ENCODE data around the gene LAMTOR2. TPM values are rescaled to one million over a fixed set of nuclear protein-coding genes. Genes with fewer than 3 reads are reported as not detected.

The LAMTOR2 gene
- total and polyA plus RNA-seq, 2 of the 4 experiments (the other 2 are of a cell fraction), result 50.0 to 89.0 TPM

GRCh38 chr1:156097499-156098178 lies 43.1 kb downstream of the LAMTOR2 start:
- H2BK5ac ChIP-seq (ENCODE audit: low read depth, low read length, poor library complexity, severe bottlenecking), result no peak overlapping the region
- 83% methylated on average over 1 of the region's 9 CpGs; no CpG with 5 or more reads in 1 of the 2 experiments for WGBS, 2 experiments (ENCODE audit: extremely low coverage in 2 of 2, insufficient read length in 1 of 2)
- ChIA-PET POLR2A (ENCODE audit: unreplicated experiment) (interaction anchor here (2.0 kb wide), 1 partner anchor 32 kb away, joined by 8 read pairs; no protein-coding TSS in a partner anchor), CTCF (interaction anchor here (1.1 to 5.6 kb wide), 4 partner anchors 25 to 127 kb away, joined by 5 to 64 read pairs (median 8); partner anchors contain the start of gene PMF1)
- 0 out of 2 replicates have a peak overlapping the region, but pooled peaks have one; percentile 19 for H3K14ac ChIP-seq (replicated peaks; ENCODE audit: low read depth, low read length)
- H3K79me1 ChIP-seq (ENCODE audit: low read depth in 1 of 2, low read length in 2 of 2), result peaks cover 19 to 62% of the 10 kb centered on the region in 2 experiments
- intact Hi-C loops (cut with micrococcal nuclease), result loop anchor here (2.0 to 10.0 kb wide), 2 partner anchors 43 to 217 kb away; no protein-coding TSS in a partner anchor
- H3K4me1 ChIP-seq (ENCODE audit: control insufficient read depth, insufficient read depth, low read length), result peaks cover 17% of the 10 kb centered on the region
- peak overlapping the region; percentile 98 for H4K91ac ChIP-seq (ENCODE audit: insufficient read depth, low read depth, low read length)
- DNase-seq, result no peak
- H4K5ac ChIP-seq (ENCODE audit: low read depth, low read length), result peak overlapping the region; percentile 1; the same call in 1 of the 2 replicates
- H2AK5ac ChIP-seq (ENCODE audit: low read depth, low read length), result peak overlapping the region; percentile 97
- H4K8ac ChIP-seq (ENCODE audit: low read depth in 2 of 2, low read length in 2 of 2), result peak overlapping the region; percentile 93; a peak in 3 of 4 replicates
- no peaks in the 10 kb centered on the region for H3K9me3 ChIP-seq (ENCODE audit: control insufficient read depth, insufficient read depth, low read length)
- peak overlapping the region; percentile 90 for H2BK120ac ChIP-seq (ENCODE audit: low read depth, low read length)
- no peak overlapping the region for H3K4me3 ChIP-seq (ENCODE audit: insufficient read depth, low read depth, low read length)
- BruUV-seq (replicated peaks), result no TSS peak
- no peak overlapping the region for H3K18ac ChIP-seq (ENCODE audit: low read depth, low read length)
- in situ Hi-C loops (cut with MboI; ENCODE audit: low sequenced_read_pairs), result loop anchor here (5.0 kb wide), 2 partner anchors 35 to 220 kb away; no protein-coding TSS in a partner anchor
- ATAC-seq (ENCODE audit: low read depth), result no peak
- no peak overlapping the region for H3K56ac ChIP-seq (ENCODE audit: extremely low read depth, insufficient read depth, low read length)
- H3K27ac ChIP-seq (ENCODE audit: insufficient read depth, low read length), result no peak overlapping the region
- no peaks in the 10 kb centered on the region for H3K27me3 ChIP-seq (ENCODE audit: control insufficient read depth, insufficient read depth, low read length)
- no peak overlapping the region for H3K9ac ChIP-seq (ENCODE audit: low read depth, low read length)
- peaks cover 22% of the 10 kb centered on the region for H3K9me1 ChIP-seq (ENCODE audit: insufficient read depth, low read length)
- H2BK20ac ChIP-seq (ENCODE audit: low read depth, low read length), result peak overlapping the region; percentile 92
- no peak overlapping the region for H3K4me2 ChIP-seq (ENCODE audit: low read depth, low read length)
- dilution Hi-C loops (cut with HindIII; ENCODE audit: low sequenced_read_pairs, unreplicated experiment), result no loop called here
- TF ChIP-seq SMC3 (IDR thresholded peaks at IDR 0.05; ENCODE audit: low read depth, low read length) (no peak), USF2 (IDR thresholded peaks at IDR 0.05; ENCODE audit: low read depth, low read length) (no peak), FOS (IDR thresholded peaks at IDR 0.05; ENCODE audit: low read depth, low read length) (no peak), MXI1 (IDR thresholded peaks at IDR 0.05; ENCODE audit: borderline replicate concordance, low read depth, low read length) (no peak), RAD21 (IDR thresholded peaks at IDR 0.05; ENCODE audit: low read length) (no peak), POLR2A (IDR thresholded peaks at IDR 0.05; ENCODE audit: low read depth, low read length) (no peak), MAZ (IDR thresholded peaks at IDR 0.05; ENCODE audit: borderline replicate concordance, low read depth, low read length) (no peak), MAFK (IDR thresholded peaks at IDR 0.05; ENCODE audit: low read depth, low read length) (no peak), RCOR1 (IDR thresholded peaks at IDR 0.05; ENCODE audit: insufficient replicate concordance, low read length) (no peak), NFE2L2 (IDR thresholded peaks at IDR 0.05; ENCODE audit: low read depth, low read length) (no peak), CTCF (conservative IDR thresholded peaks at IDR 0.05; ENCODE audit: low read depth, low read length) (no peak), ELK1 (IDR thresholded peaks at IDR 0.05; ENCODE audit: borderline replicate concordance, low read depth, low read length) (no peak), CHD1 (IDR thresholded peaks at IDR 0.05; ENCODE audit: low read depth, low read length) (no peak), RFX5 (IDR thresholded peaks at IDR 0.05; ENCODE audit: low read depth, low read length) (no peak)
- H3K36me3 ChIP-seq (ENCODE audit: control insufficient read depth, insufficient read depth, low read length), result peaks cover 6% of the 10 kb centered on the region; the same call in 1 of the 2 replicates
- H2AFZ ChIP-seq (replicated peaks; ENCODE audit: low read length, poor library complexity), result no peak overlapping the region
- H3K23ac ChIP-seq (ENCODE audit: low read depth, low read length), result peak overlapping the region; percentile 44
- H3K4ac ChIP-seq (ENCODE audit: low read depth, low read length), result peak overlapping the region; percentile 97
- peak overlapping the region; percentile 98 for H2AK9ac ChIP-seq (replicated peaks; ENCODE audit: low read depth, low read length, poor library complexity)
- no peaks in the 10 kb centered on the region for H4K20me1 ChIP-seq (ENCODE audit: insufficient read depth, low read length)
- peak overlapping the region; percentile 92; the same call in 2 of the 3 replicates for H2BK15ac ChIP-seq (ENCODE audit: low read depth, low read length)
